DLD1 (cell line): ENCODE measurements around the gene LRSAM1.

Experiments
- in situ Hi-C: cut with HindIII; loops from 2 replicates; pipeline ENCODE4 v1.10.0; 2017; ENCODE audit warnings: low sequenced_read_pairs

Gene LRSAM1

GRCh38 chr9:127545196-127546124 is 94.2 kb downstream of the LRSAM1 start:
- in situ Hi-C loops: no loop called here

GRCh38 chr9:127546125-127546832 is 95.0 kb downstream of the LRSAM1 start:
- in situ Hi-C loops: no loop called here

GRCh38 chr9:127548352-127548881 is 97.1 kb downstream of the LRSAM1 start:
- in situ Hi-C loops: no loop called here

- in situ Hi-C loops: no loop called here
These were observed 97.9 kb downstream of the LRSAM1 start for GRCh38 chr9:127549218-127549617.

- in situ Hi-C loops: no loop called here
These were observed 98.4 kb downstream of the LRSAM1 start for GRCh38 chr9:127549751-127550150.

GRCh38 chr9:127550282-127550681 is 99.0 kb downstream of the LRSAM1 start:
- in situ Hi-C loops: no loop called here

GRCh38 chr9:127550751-127551150 is 99.4 kb downstream of the LRSAM1 start:
- in situ Hi-C loops: no loop called here
